HG03097 (cell line): ENCODE measurements around the gene KCTD17.

Source experiments
- ATAC-seq: cut with Tn5 transposase; IDR thresholded peaks from one replicate; pipeline ENCODE4 v1.9.1; 2021; ENCODE audit not compliant: unreplicated experiment, low FRiP score

The KCTD17 gene

GRCh38 chr22:37051391-37052385 is at the start of gene KCTD17:
Gene KCTD17 (plus strand): TSS chr22:37051742. CDS start chr22:37051761, 19 bp downstream.
- no peak for ATAC-seq

GRCh38 chr22:37001826-37002225 is 49.7 kb upstream of the KCTD17 start:
- no peak for ATAC-seq

- no peak for ATAC-seq
Measured at GRCh38 chr22:37002633-37003032, 48.9 kb upstream of the KCTD17 start.

- ATAC-seq: no peak
Measured at GRCh38 chr22:37007651-37008050, 43.9 kb upstream of the KCTD17 start.

GRCh38 chr22:37008365-37008764 is 43.2 kb upstream of the KCTD17 start:
- no peak for ATAC-seq

GRCh38 chr22:37009490-37009889 is 42.1 kb upstream of the KCTD17 start:
- ATAC-seq: no peak

- ATAC-seq: no peak
Measured at GRCh38 chr22:37010174-37010573, 41.4 kb upstream of the KCTD17 start.

GRCh38 chr22:37010976-37011375 is 40.6 kb upstream of the KCTD17 start:
- ATAC-seq: no peak

- ATAC-seq: no peak
Measured at GRCh38 chr22:37011472-37011871, 40.1 kb upstream of the KCTD17 start.

- ATAC-seq: no peak
Measured at GRCh38 chr22:37012262-37012904, 39.2 kb upstream of the KCTD17 start.

- ATAC-seq: no peak
Measured at GRCh38 chr22:37012956-37013355, 38.6 kb upstream of the KCTD17 start.

GRCh38 chr22:37014415-37014806 is 37.1 kb upstream of the KCTD17 start:
- no peak for ATAC-seq

- ATAC-seq: no peak
Measured at GRCh38 chr22:37014835-37015586, 36.5 kb upstream of the KCTD17 start.

GRCh38 chr22:37015587-37015878 is 36.0 kb upstream of the KCTD17 start:
- no peak for ATAC-seq

GRCh38 chr22:37016134-37016910 is 35.2 kb upstream of the KCTD17 start:
- ATAC-seq: no peak

- ATAC-seq: no peak
Measured at GRCh38 chr22:37017356-37017755, 34.2 kb upstream of the KCTD17 start.

- ATAC-seq: no peak
Measured at GRCh38 chr22:37018086-37018814, 33.3 kb upstream of the KCTD17 start.

- no peak for ATAC-seq
Measured at GRCh38 chr22:37018815-37019308, 32.7 kb upstream of the KCTD17 start.

- ATAC-seq: no peak
Measured at GRCh38 chr22:37019309-37020191, 32.0 kb upstream of the KCTD17 start, which contains the start of the genes MPST and TST. Gene MPST (plus strand): TSS chr22:37019742. CDS start chr22:37019837, 95 bp downstream. Gene TST (minus strand): TSS chr22:37019447. CDS start chr22:37018732, 715 bp downstream.
